Osteocyte (in vitro differentiated cells): Measurements from ENCODE around the gene JAZF1. TPM values are rescaled to one million over a fixed set of nuclear protein-coding genes. Genes with fewer than 3 reads are reported as not detected.

Experiments used
- DNase-seq: peaks from one replicate; pipeline ENCODE4 v3.0.0; 2021; ENCODE audit warnings: mixed read lengths; ENCODE audit not compliant: unreplicated experiment; ENCODE audit errors: extremely low spot score
- H3K27ac Mint-ChIP-seq: one replicate; pipeline ENCODE4 v1.8.0; 2021; ENCODE audit warnings: mild to moderate bottlenecking, mixed read lengths; ENCODE audit not compliant: unreplicated experiment
- H3K27me3 Mint-ChIP-seq: one replicate; pipeline ENCODE4 v1.8.0; 2021; ENCODE audit warnings: mixed read lengths; ENCODE audit not compliant: unreplicated experiment
- H3K36me3 Mint-ChIP-seq: one replicate; pipeline ENCODE4 v1.8.0; 2021; ENCODE audit warnings: mixed read lengths; ENCODE audit not compliant: unreplicated experiment
- H3K4me1 Mint-ChIP-seq: one replicate; pipeline ENCODE4 v1.8.0; 2021; ENCODE audit warnings: mixed read lengths; ENCODE audit not compliant: unreplicated experiment
- H3K4me3 Mint-ChIP-seq: one replicate; pipeline ENCODE4 v1.8.0; 2021; ENCODE audit warnings: mild to moderate bottlenecking, moderate library complexity, mixed read lengths; ENCODE audit not compliant: unreplicated experiment
- H3K9me3 Mint-ChIP-seq: one replicate; pipeline ENCODE4 v1.8.0; 2021; ENCODE audit warnings: mixed read lengths; ENCODE audit not compliant: unreplicated experiment
- total RNA-seq: library from RNA; stranded (reverse); gene quantifications from 2 replicates; pipeline ENCODE4 v1.2.1, GENCODE V29; 2021
- TF ChIP-seq, protein P1 (sequence below): fragments of 200-600 bp; sonication (generic); IDR thresholded peaks from 2 replicates; pipeline ENCODE4 v1.5.0; 2021; ENCODE audit warnings: antibody characterized with exemption, mild to moderate bottlenecking, moderate library complexity

JAZF1 gene
- total RNA-seq, 1 donor from 2014 or later: 19.8 TPM

DNA sequence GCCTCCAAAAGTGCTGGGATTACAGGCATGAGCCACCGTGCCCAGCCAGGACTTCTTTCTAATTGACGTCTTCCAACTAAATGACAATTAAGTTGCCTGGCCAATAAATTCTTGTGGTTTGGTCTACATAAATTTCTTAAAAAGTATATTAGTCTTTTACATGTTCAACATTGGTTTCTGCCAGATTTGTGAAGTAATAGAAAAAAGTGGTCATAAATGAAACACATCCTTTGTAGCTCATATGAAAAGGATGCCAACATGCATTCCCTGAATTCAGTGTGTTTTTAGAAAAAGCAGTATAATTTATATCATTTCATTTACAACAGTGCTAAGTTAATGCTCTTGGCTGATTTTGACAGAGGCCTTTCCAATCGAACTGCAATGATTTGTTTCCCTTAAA, 225.6 kb downstream of the JAZF1 start:
- H3K36me3 Mint-ChIP-seq: no peaks in the 10 kb centered on the region
- TF ChIP-seq, protein P1, sequence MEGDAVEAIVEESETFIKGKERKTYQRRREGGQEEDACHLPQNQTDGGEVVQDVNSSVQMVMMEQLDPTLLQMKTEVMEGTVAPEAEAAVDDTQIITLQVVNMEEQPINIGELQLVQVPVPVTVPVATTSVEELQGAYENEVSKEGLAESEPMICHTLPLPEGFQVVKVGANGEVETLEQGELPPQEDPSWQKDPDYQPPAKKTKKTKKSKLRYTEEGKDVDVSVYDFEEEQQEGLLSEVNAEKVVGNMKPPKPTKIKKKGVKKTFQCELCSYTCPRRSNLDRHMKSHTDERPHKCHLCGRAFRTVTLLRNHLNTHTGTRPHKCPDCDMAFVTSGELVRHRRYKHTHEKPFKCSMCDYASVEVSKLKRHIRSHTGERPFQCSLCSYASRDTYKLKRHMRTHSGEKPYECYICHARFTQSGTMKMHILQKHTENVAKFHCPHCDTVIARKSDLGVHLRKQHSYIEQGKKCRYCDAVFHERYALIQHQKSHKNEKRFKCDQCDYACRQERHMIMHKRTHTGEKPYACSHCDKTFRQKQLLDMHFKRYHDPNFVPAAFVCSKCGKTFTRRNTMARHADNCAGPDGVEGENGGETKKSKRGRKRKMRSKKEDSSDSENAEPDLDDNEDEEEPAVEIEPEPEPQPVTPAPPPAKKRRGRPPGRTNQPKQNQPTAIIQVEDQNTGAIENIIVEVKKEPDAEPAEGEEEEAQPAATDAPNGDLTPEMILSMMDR: no peak
- H3K4me1 Mint-ChIP-seq: peaks cover 20% of the 10 kb centered on the region
- no peak overlapping the region for H3K27ac Mint-ChIP-seq
- no peak for DNase-seq
- H3K4me3 Mint-ChIP-seq: no peak overlapping the region
- H3K9me3 Mint-ChIP-seq: no peaks in the 10 kb centered on the region
- no peaks in the 10 kb centered on the region for H3K27me3 Mint-ChIP-seq

DNA sequence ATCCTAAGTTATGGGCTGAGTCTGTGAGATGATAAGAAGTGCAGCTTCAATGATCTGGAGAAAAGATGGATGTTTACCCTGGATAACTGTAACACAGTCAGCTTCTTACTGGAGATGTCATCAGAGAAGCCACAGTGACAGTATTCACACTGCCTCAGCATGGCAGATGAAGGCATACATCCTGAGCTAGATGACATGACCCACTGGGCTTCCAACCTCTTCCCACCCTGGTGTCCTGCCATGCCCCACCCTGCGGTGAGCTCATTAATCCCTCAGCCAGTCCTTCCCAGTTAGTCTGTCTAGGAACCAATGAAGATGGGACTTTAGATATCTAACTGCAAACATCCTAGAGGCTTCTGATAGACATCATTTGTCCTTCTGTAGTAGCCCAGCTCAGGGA, 226.8 kb downstream of the JAZF1 start:
- Mint-ChIP-seq H3K27me3 (no peaks in the 10 kb centered on the region), H3K4me1 (peaks cover 21% of the 10 kb centered on the region), H3K4me3 (no peak overlapping the region), H3K27ac (peak overlapping the region; percentile 71), H3K36me3 (peaks cover 2% of the 10 kb centered on the region), H3K9me3 (no peaks in the 10 kb centered on the region)
- no peak for DNase-seq
- TF ChIP-seq, protein P1: no peak

DNA sequence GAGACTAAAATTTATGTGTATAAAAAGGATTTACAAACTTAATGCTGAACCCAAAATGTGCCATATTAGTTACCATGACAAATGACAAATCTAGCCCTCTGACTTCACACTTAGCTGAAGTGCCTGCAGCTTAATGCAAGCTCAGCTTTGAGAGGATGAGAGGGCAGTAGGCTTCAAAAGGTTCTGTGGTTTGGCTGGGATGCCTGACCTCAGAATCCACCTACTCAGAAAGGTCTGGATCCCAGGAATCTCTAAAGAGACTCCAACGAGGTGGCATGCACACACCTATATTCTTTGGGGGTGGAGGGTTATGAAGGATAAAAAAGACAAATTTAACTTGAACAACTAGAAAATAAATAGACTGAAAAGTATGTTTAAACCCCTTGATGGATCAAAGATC, 227.2 kb downstream of the JAZF1 start:
- Mint-ChIP-seq H3K27me3 (no peaks in the 10 kb centered on the region), H3K9me3 (no peaks in the 10 kb centered on the region), H3K36me3 (peaks cover 2% of the 10 kb centered on the region), H3K4me3 (no peak overlapping the region), H3K27ac (peak overlapping the region; percentile 71), H3K4me1 (peaks cover 22% of the 10 kb centered on the region)
- TF ChIP-seq, protein P1: no peak
- no peak for DNase-seq

DNA sequence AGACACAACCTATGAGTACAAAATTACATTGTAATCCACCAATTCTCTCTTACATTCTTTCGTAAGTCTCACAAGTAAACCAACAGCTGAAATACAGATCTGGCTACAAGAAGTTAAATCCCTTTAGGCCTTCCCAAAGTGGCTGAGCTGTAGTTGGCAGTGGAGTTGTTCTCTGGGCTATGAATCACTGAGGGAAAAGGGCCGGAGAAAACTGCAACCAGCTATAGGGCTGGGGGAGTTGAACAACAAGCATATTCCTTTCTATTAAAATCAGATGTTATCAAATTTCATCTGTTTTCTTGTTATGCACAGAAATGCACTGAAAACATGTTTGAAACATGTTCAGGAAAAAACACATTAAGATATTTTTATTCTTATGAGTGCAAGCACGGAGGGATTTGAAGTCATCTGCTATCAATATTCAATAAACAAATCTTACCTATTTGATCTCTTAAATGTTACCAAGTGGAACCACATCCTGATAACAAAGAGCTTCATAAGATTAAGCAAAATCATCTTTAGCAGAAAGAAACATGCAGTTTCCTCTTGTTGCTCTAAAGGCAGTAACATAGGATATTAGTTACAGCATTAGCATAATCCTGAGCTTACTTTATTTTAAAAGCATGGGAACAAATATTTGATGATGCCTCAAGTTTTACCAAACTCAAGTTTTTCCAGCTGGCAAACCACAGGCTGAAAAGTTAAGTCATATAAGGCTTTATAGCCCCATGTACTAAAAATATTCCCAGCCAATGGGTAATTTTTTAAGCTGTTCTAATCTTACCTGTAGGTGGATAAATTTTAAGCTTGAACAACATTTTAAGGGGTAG, 227.9 kb downstream of the JAZF1 start:
- peaks cover 2% of the 10 kb centered on the region for H3K36me3 Mint-ChIP-seq
- no peaks in the 10 kb centered on the region for H3K9me3 Mint-ChIP-seq
- peak overlapping the region; percentile 72 for H3K27ac Mint-ChIP-seq
- TF ChIP-seq, protein P1: no peak
- H3K27me3 Mint-ChIP-seq: no peaks in the 10 kb centered on the region
- H3K4me1 Mint-ChIP-seq: peaks cover 24% of the 10 kb centered on the region
- H3K4me3 Mint-ChIP-seq: no peak overlapping the region
- no peak for DNase-seq

DNA sequence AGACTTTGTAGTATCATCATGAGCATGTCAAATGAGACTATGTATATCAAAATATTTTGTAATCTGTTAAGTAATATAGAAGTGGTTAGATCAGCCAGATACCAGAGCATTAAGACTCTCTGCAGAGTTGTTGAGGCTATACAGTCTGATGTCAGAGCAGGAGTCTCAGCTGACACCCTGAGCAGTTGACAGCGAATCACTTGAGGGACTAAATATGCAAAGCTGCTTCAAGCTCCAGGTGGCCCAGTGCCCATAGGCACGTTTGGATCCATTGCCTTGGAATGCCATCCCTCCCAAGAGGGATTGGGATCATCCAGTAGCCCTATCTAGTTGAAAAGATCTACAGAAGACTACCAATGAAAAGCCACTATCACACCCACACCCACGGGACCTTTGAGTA, 230.5 kb downstream of the JAZF1 start:
- Mint-ChIP-seq H3K27ac (no peak overlapping the region), H3K36me3 (peaks cover 2% of the 10 kb centered on the region), H3K4me1 (peaks cover 40% of the 10 kb centered on the region), H3K9me3 (no peaks in the 10 kb centered on the region), H3K27me3 (no peaks in the 10 kb centered on the region), H3K4me3 (no peak overlapping the region)
- TF ChIP-seq, protein P1: no peak
- no peak for DNase-seq
